Activated naive CD8-positive, alpha-beta T cell treated with anti-CD3 and anti-CD28 coated beads for 36 hours (primary cell): ENCODE data around the gene CEACAM3. TPM values are rescaled to one million over a fixed set of nuclear protein-coding genes. Genes with fewer than 3 reads are reported as not detected.
"Not testable (repeated sequence)": the region's sequence is repeated elsewhere in the genome, so short reads cannot be mapped to it uniquely, and the experiment has no call there.

Source experiments
- DNase-seq: peaks from one replicate; pipeline ENCODE4 v3.0.0; 2021
- H3K27ac Mint-ChIP-seq: one replicate; pipeline ENCODE4 v1.8.0; 2022; ENCODE audit warnings: mild to moderate bottlenecking, moderate library complexity, mixed read lengths
- H3K27me3 Mint-ChIP-seq: one replicate; pipeline ENCODE4 v1.8.0; 2022; ENCODE audit warnings: mild to moderate bottlenecking, mixed read lengths
- H3K36me3 Mint-ChIP-seq: one replicate; pipeline ENCODE4 v1.8.0; 2021; ENCODE audit warnings: mild to moderate bottlenecking, mixed read lengths
- H3K4me1 Mint-ChIP-seq: one replicate; pipeline ENCODE4 v1.8.0; 2021; ENCODE audit warnings: mixed read lengths
- H3K4me3 Mint-ChIP-seq: one replicate; pipeline ENCODE4 v1.8.0; 2022; ENCODE audit warnings: mild to moderate bottlenecking, moderate library complexity, mixed read lengths
- H3K9me3 Mint-ChIP-seq: one replicate; pipeline ENCODE4 v1.8.0; 2022; ENCODE audit warnings: mixed read lengths
- total RNA-seq, 2 experiments: library from RNA; stranded (reverse); gene quantifications; one replicate each; pipeline ENCODE4 v1.2.3, GENCODE V29; 2021

Gene CEACAM3
- total RNA-seq, 2 experiments from 2014 or later: not detected

- no peaks in the 10 kb centered on the region for H3K9me3 Mint-ChIP-seq
- peaks cover 81% of the 10 kb centered on the region for H3K27me3 Mint-ChIP-seq
- no peaks in the 10 kb centered on the region for H3K36me3 Mint-ChIP-seq
- no peak overlapping the region for H3K27ac Mint-ChIP-seq
- DNase-seq: no peak
- H3K4me1 Mint-ChIP-seq: peaks cover 13% of the 10 kb centered on the region
- no peak overlapping the region for H3K4me3 Mint-ChIP-seq
Measured at GRCh38 chr19:41784312-41784711, 12.1 kb upstream of the CEACAM3 start.

GRCh38 chr19:41784743-41785142, 11.6 kb upstream of the CEACAM3 start:
- DNase-seq: no peak
- H3K9me3 Mint-ChIP-seq: no peaks in the 10 kb centered on the region
- H3K27ac Mint-ChIP-seq: no peak overlapping the region
- peaks cover 81% of the 10 kb centered on the region for H3K27me3 Mint-ChIP-seq
- H3K4me3 Mint-ChIP-seq: no peak overlapping the region
- H3K4me1 Mint-ChIP-seq: peaks cover 13% of the 10 kb centered on the region
- H3K36me3 Mint-ChIP-seq: no peaks in the 10 kb centered on the region

GRCh38 chr19:41785653-41786052, 10.7 kb upstream of the CEACAM3 start:
- peaks cover 13% of the 10 kb centered on the region for H3K4me1 Mint-ChIP-seq
- no peaks in the 10 kb centered on the region for H3K36me3 Mint-ChIP-seq
- H3K9me3 Mint-ChIP-seq: no peaks in the 10 kb centered on the region
- no peak overlapping the region for H3K4me3 Mint-ChIP-seq
- H3K27me3 Mint-ChIP-seq: peaks cover 76% of the 10 kb centered on the region
- H3K27ac Mint-ChIP-seq: peak overlapping the region; percentile 14
- DNase-seq: peak; percentile 73

GRCh38 chr19:41787055-41787454, 9.3 kb upstream of the CEACAM3 start:
- H3K27me3 Mint-ChIP-seq: peaks cover 68% of the 10 kb centered on the region
- H3K27ac Mint-ChIP-seq: no peak overlapping the region
- H3K4me3 Mint-ChIP-seq: no peak overlapping the region
- H3K9me3 Mint-ChIP-seq: no peaks in the 10 kb centered on the region
- H3K4me1 Mint-ChIP-seq: peaks cover 13% of the 10 kb centered on the region
- no peaks in the 10 kb centered on the region for H3K36me3 Mint-ChIP-seq
- DNase-seq: no peak

- not testable (repeated sequence) for DNase-seq, H3K4me3 Mint-ChIP-seq, H3K36me3 Mint-ChIP-seq, H3K9me3 Mint-ChIP-seq, H3K27ac Mint-ChIP-seq
- Mint-ChIP-seq H3K27me3 (peaks cover 72% of the 10 kb centered on the region), H3K4me1 (peaks cover 13% of the 10 kb centered on the region)
Measured at GRCh38 chr19:41788518-41788917, 7.9 kb upstream of the CEACAM3 start.

- H3K27ac Mint-ChIP-seq, H3K9me3 Mint-ChIP-seq, H3K36me3 Mint-ChIP-seq, H3K4me3 Mint-ChIP-seq, DNase-seq: not testable (repeated sequence)
- Mint-ChIP-seq H3K4me1 (peaks cover 13% of the 10 kb centered on the region), H3K27me3 (peaks cover 72% of the 10 kb centered on the region)
Measured at GRCh38 chr19:41789053-41789452, 7.3 kb upstream of the CEACAM3 start.

- H3K4me3 Mint-ChIP-seq: no peak overlapping the region
- no peaks in the 10 kb centered on the region for H3K4me1 Mint-ChIP-seq
- H3K36me3 Mint-ChIP-seq: no peaks in the 10 kb centered on the region
- peak; percentile 58 for DNase-seq
- H3K9me3 Mint-ChIP-seq: no peaks in the 10 kb centered on the region
- no peak overlapping the region for H3K27ac Mint-ChIP-seq
- H3K27me3 Mint-ChIP-seq: peaks cover 49% of the 10 kb centered on the region
Measured at GRCh38 chr19:41792513-41793413, 3.6 kb upstream of the CEACAM3 start.

GRCh38 chr19:41793414-41793727, 3.0 kb upstream of the CEACAM3 start:
- Mint-ChIP-seq H3K36me3 (no peaks in the 10 kb centered on the region), H3K27me3 (peaks cover 47% of the 10 kb centered on the region), H3K27ac (no peak overlapping the region), H3K4me1 (no peaks in the 10 kb centered on the region), H3K4me3 (no peak overlapping the region), H3K9me3 (no peaks in the 10 kb centered on the region)
- no peak for DNase-seq

- no peaks in the 10 kb centered on the region for H3K36me3 Mint-ChIP-seq
- peaks cover 38% of the 10 kb centered on the region for H3K27me3 Mint-ChIP-seq
- no peaks in the 10 kb centered on the region for H3K9me3 Mint-ChIP-seq
- DNase-seq: peak; percentile 50
- H3K4me1 Mint-ChIP-seq: no peaks in the 10 kb centered on the region
- H3K27ac Mint-ChIP-seq: no peak overlapping the region
- no peak overlapping the region for H3K4me3 Mint-ChIP-seq
Measured at GRCh38 chr19:41795031-41795461, 1.3 kb upstream of the CEACAM3 start.

GRCh38 chr19:41796901-41797300, 514 bp downstream of the CEACAM3 start:
- H3K36me3 Mint-ChIP-seq: no peaks in the 10 kb centered on the region
- no peaks in the 10 kb centered on the region for H3K9me3 Mint-ChIP-seq
- peaks cover 34% of the 10 kb centered on the region for H3K27me3 Mint-ChIP-seq
- DNase-seq: no peak
- peaks cover 6% of the 10 kb centered on the region for H3K4me1 Mint-ChIP-seq
- no peak overlapping the region for H3K27ac Mint-ChIP-seq
- no peak overlapping the region for H3K4me3 Mint-ChIP-seq

GRCh38 chr19:41799444-41800000, 3.1 kb downstream of the CEACAM3 start:
- Mint-ChIP-seq H3K4me1 (peaks cover 14% of the 10 kb centered on the region), H3K4me3 (no peak overlapping the region), H3K36me3 (no peaks in the 10 kb centered on the region), H3K9me3 (no peaks in the 10 kb centered on the region), H3K27ac (no peak overlapping the region), H3K27me3 (peaks cover 10% of the 10 kb centered on the region)
- DNase-seq: no peak

GRCh38 chr19:41801031-41801430, 4.6 kb downstream of the CEACAM3 start:
- peaks cover 16% of the 10 kb centered on the region for H3K4me1 Mint-ChIP-seq
- no peak for DNase-seq
- H3K36me3 Mint-ChIP-seq: no peaks in the 10 kb centered on the region
- no peak overlapping the region for H3K4me3 Mint-ChIP-seq
- no peak overlapping the region for H3K27ac Mint-ChIP-seq
- peaks cover 3% of the 10 kb centered on the region for H3K27me3 Mint-ChIP-seq
- H3K9me3 Mint-ChIP-seq: no peaks in the 10 kb centered on the region

GRCh38 chr19:41801792-41802211, 5.4 kb downstream of the CEACAM3 start:
- Mint-ChIP-seq H3K4me3 (no peak overlapping the region), H3K9me3 (no peaks in the 10 kb centered on the region), H3K36me3 (no peaks in the 10 kb centered on the region), H3K4me1 (peaks cover 16% of the 10 kb centered on the region), H3K27me3 (no peaks in the 10 kb centered on the region), H3K27ac (no peak overlapping the region)
- DNase-seq: no peak

GRCh38 chr19:41802770-41803169, 6.4 kb downstream of the CEACAM3 start:
- Mint-ChIP-seq H3K4me3 (no peak overlapping the region), H3K9me3 (no peaks in the 10 kb centered on the region), H3K36me3 (no peaks in the 10 kb centered on the region), H3K27me3 (no peaks in the 10 kb centered on the region), H3K4me1 (peaks cover 16% of the 10 kb centered on the region), H3K27ac (no peak overlapping the region)
- DNase-seq: no peak

GRCh38 chr19:41804336-41804735, 7.9 kb downstream of the CEACAM3 start:
- H3K36me3 Mint-ChIP-seq: no peaks in the 10 kb centered on the region
- H3K4me1 Mint-ChIP-seq: peaks cover 16% of the 10 kb centered on the region
- H3K27ac Mint-ChIP-seq: no peak overlapping the region
- H3K27me3 Mint-ChIP-seq: no peaks in the 10 kb centered on the region
- no peaks in the 10 kb centered on the region for H3K9me3 Mint-ChIP-seq
- no peak overlapping the region for H3K4me3 Mint-ChIP-seq
- no peak for DNase-seq

- Mint-ChIP-seq H3K27me3 (no peaks in the 10 kb centered on the region), H3K4me3 (no peak overlapping the region), H3K36me3 (no peaks in the 10 kb centered on the region), H3K9me3 (no peaks in the 10 kb centered on the region), H3K27ac (no peak overlapping the region), H3K4me1 (peaks cover 8% of the 10 kb centered on the region)
- no peak for DNase-seq
Measured at GRCh38 chr19:41807176-41807575, 10.8 kb downstream of the CEACAM3 start.
